Activated naive CD4-positive, alpha-beta T cell treated with anti-CD3 and anti-CD28 coated beads, Interleukin-2, amount 50 U/mL, for 16 hours (primary cell): ENCODE data around the gene USHBP1.
A peak's percentile ranks its signal among the peaks of the same experiment; 100 is the strongest.

Source experiments
- DNase-seq: peaks from one replicate; pipeline ENCODE4 v3.0.0-alpha.2; 2020

USHBP1 gene

DNA sequence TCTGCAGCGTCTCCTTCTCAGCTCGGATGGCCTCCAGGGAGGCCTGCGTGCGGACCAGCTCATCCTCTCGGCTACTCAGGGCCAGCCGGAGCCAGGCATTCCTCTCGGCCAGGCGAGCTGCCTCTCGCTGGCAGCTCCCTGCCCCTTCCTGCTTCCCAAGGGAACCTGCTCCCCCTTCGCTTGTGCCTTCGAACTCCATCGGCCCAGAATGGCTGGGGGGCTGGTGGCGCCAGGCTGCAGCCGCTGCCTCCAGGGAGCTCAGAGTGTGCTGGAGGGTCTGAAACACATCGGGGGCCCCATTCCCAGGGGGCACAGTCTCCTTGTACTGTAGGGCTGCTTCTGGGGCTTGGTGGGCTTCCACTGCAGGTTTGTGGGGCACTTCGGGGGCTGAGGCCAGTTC, 2.0 kb downstream of the USHBP1 start:
- no peak for DNase-seq

DNA sequence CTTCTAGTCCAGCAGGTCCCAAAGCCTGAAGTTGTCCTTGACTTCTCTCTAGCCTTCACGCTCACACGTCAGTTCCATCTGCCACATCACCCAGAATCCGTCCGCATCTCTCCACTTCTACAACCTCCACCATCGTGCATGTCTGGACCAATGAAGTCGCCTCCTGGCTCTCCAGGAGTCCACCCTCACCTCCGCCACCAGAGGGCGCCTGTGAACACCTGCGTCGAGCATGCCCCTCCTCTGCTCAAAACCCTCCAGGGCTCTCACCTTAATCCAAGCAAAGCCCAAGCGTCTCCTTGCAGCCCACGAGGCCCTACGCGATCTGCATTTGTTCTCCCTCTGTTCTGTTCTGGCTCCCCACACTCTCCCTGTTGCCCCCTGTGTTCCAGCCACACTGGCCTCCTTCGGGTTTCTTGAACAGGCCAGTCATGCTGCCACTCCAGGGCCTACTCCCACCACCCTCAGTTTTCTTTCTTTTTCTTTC, 3.7 kb downstream of the USHBP1 start:
- peak; percentile 90 for DNase-seq

DNA sequence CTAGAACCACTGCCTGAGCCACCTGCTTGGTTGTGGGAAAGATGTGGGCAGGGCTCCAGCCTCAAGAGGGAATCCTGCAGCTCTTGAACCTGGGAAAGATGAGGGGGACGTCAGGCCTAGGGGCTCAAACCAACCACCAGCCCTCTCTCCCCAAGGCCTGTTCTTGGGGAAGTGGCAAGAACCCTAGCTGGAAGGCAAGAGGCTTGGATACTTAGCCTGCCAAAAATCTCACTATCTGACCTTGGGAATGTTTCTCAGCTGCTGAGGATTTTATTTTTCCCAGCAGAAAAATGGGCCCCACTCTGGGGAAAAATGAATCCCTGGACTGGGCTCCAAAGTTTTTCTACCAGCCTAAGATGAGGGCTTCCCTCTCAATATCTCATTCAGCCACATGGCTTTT, 4.6 kb downstream of the USHBP1 start:
- DNase-seq, result no peak

DNA sequence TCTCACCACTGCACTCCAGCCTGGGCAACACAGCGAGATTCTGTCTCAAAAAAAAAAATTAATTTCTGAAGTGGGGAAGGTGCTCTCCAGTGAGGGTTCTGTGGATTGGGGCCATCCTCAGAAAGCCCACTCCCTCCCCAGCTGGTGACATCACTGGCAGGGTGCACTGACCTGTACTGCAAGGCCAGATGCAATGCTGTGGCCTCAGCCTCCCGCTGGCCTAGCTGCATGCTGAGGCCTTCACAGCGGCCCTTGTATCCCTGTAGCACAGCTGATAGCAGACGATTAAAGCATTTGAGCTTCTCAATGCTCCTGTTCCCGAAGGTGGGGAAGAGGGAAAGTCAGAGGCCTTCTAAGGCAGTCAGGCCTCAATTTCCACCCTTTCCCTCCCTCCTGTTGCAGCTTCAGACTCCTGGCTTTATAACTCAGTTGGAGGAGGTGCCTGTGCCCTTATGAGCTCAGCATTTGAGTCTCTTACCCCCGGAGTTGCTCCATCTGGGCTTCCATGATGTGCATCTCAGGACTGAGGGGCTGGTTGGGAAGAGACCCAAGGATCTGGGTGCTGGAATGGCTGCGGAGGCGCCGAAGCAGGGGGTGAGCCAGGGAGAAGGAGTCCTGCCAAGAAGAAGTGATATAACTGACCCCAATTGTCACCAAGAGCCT, 5.3 kb downstream of the USHBP1 start:
- no peak for DNase-seq

DNA sequence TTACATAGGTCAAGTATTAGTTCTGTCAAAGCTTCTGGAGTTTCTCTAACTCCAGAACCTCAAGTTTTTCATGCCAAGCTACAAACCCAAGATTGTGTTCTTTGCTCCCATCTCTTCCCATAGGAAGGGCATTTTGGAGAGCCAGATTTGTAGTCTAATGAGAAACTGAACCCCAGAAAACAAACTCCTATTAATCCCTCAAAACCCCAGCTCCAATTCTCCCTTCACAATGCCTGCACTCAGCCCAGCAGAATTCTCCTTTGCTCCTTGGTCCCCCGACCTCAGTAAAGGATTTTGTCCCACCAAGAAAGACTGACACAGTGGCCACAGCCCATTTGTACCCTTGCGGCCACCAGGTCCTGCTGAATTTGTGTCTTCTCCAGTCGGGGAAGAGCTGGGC, 8.4 kb downstream of the USHBP1 start:
- no peak for DNase-seq

DNA sequence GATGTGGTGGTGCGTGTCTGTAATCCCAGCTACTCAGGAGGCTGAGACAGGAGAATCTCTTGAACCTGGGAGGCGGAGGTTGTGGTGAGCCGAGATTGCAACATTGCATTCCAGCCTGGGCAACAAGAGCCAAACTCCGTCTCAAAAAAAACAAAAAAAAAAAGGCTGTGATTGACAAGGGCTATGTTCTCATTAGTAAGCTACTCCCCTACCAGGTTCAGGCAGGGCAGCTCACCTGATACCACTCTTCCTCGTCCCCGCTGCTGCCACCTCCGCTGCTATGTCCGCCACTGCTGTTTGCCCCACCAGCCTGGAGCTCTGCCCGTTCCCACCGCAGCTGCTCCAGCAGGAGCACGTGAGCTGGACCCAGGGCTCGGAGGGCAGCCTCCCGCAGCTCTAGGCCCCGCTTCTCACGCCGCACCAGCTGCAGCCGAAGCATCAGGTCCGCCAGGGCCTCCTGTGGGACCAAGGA, 9.4 kb downstream of the USHBP1 start:
- no peak for DNase-seq

DNA sequence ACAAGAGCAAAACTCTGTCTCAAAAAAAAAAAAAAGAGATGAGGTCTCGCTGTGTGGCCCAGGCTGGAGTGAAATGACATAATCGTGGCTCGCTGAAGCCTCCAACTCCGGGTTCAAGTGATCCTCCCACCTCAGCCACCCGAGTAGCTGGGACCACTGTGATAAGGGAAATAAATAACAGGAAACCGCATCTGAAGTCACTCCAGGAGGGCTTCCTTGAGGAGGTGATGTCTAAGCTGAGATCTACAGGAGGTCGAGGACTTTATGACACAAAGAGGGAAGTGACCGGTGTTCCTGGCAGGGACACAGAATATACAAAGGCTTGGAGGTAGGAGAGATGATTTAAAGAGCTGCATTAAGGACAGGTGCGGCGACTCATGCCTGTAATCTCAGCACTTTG, 9.9 kb downstream of the USHBP1 start:
- no peak for DNase-seq

DNA sequence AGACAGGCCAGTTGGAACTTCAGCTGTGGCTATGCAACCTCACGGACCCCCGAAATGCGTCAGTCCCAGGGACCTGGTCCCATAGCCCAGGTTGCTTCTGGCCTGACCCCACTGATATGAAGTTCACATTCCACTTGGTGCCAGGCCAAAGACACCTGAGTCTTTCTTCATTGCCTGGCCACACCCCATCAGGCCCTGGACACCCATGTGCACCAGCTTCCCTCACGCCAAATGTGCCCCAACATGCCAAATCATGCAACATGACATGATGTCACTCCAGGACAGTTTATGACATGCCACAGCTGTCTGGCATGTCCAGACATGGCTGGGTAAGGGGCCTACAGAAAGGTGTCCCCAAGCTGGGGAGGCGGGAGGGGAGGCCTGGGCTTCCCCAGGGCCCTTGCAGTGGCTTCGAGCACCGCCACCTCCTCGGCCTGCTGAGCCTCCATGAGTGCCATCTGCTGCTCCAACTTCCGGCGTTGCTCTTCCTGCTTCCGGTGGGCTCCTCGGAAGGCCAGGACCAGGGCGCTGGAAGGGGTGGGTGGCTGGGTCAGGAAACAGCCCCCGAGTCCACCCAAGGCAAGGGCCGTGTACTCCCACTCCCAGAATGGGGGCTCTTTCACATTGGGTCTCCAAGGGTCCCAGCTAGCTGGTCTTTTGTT, 14.5 kb downstream of the USHBP1 start:
- DNase-seq, result no peak

DNA sequence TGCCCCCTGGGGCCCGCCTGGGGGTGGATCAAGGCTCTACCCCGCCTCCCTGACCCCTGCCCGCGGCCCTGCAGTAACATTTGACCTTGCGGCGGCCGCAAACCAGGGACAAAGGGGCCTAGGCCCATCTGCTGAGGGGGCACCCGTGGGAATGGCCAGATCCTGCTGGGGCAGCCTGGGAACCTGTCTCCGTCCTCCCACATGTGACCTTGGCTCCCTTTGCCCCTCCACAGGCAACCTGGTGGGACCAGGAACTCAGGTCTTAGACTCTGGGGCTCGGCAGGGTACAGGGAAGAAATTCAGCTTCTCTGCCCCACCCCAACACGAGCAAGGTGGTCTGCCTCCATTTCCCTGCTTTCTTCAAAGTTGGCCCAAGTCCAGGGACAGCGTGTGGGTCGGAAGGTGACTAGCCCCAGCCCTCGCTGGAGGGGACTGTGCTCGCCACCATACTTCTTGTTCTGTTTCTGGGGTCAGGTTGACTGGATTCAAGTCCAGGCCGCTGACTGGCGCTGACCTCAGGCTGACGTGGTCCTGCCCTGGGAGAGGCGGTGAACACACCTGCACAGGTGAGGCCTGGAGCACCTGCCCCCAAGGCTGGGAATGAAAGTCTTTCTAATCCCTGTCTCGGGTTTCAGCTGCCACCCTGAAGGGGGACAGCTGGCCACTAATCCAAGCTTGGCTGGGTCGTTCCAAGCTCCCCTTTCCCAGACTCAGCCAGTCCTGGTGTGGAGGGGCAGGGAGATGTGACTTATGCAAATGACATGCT, 16.4 kb downstream of the USHBP1 start:
- no peak for DNase-seq

DNA sequence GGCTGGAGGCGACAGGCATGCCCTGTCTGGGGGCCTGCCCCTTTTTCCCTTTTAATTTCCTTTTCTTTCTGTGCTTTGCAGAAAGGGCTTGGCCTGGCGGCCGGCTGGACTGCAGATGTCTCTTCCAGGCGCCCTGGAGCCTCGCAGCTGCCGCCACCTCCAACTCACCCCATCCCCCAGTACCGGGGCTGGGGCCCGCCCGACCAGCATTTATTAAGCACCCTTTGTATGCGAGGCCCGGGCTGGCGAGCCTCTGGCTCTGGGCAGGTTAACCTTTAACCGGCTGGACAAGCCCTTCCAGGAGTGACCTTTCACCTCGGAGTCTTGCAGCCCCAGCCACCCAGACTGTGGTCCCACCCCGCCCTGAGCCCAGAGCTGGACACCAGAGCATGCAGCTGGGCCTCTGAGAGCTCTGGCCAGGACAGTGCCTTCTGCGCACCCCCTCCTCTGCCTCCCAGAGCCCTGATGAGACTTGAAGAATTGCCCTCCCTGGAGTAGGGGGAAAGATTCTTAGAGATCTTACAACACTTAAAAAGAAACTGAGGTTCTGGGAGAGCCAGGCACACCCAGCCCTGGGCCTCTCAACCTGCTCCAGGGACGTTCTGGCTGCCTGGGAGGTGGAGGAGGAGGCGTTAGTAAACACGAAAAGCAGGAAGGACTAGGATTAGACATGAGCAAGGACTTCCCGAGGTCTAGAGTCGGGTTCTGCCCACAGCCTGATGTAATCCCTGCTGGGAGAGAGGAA, 17.7 kb downstream of the USHBP1 start:
- no peak for DNase-seq

DNA sequence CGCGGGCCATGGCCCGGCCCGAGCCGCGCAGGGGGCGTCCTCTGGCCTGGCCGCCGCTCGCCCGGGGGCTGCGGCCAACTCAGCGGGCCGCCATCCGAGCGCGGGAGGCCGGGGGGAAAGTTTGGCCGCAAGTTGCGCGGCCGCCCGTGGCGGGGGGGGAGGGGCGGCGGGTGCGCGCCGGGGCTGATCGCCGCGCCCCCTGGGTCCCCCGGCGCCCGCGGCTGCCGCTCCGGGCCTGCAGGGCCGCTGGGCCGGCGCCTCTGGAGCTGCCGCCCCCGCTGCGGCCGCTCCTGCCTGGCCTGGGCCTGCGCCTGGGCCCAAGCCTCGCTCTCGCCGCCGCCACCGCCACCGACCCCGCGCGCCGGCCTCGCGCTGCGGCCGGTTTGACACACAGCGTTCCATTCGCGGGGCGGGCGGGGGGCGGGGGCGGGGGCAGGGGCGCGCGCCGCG, 19.0 kb downstream of the USHBP1 start, which contains the start of gene NR2F6:
Gene NR2F6 (minus strand): TSS at position 385 of the 450 bp plus-strand sequence. CDS start 699 bp downstream, outside the sequence.
- no peak for DNase-seq

DNA sequence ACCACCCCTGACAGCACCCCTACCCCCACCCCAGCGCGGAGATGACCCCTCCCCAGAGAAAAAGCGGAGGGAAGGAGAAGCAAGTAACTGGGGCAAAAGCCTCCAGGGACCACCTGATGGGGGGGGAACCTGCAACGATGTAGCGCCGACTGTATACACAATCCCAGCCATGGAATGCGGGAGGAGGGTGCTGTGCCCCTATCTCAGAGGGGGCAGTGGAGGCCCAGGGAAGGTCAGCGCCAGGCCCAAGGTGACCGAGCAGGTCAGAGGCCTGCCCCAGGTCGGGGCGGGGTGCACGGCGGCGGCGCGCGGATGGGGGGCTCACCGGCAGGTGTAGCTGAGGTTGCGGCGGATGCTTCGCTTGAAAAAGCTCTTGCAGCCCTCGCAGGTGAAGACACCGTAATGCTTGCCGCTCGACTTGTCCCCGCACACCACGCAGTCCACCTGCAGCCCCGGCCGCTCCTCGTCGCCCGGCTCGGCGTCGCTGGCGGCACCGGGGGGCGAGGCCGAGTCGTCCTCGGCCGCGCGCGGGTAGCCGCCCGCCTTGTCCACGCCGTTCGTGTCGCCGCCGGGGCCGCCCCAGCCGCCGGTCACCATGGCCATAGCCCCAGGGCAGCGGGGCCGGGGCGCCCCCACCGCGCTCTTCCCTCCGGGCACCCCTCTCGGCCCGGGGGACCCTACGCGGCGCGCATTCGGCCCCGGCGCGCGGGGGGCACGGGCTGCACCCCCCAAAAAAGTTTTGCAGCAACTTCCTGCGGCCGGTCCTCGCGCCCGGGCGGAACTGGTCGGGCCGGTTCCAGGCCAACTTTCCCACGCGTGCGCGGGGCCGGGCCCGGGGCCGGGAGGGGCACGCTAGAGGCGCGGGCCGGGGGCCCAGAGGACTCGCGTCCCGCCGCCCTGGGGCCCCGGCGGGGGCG, 19.7 kb downstream of the USHBP1 start:
- DNase-seq, result no peak

DNA sequence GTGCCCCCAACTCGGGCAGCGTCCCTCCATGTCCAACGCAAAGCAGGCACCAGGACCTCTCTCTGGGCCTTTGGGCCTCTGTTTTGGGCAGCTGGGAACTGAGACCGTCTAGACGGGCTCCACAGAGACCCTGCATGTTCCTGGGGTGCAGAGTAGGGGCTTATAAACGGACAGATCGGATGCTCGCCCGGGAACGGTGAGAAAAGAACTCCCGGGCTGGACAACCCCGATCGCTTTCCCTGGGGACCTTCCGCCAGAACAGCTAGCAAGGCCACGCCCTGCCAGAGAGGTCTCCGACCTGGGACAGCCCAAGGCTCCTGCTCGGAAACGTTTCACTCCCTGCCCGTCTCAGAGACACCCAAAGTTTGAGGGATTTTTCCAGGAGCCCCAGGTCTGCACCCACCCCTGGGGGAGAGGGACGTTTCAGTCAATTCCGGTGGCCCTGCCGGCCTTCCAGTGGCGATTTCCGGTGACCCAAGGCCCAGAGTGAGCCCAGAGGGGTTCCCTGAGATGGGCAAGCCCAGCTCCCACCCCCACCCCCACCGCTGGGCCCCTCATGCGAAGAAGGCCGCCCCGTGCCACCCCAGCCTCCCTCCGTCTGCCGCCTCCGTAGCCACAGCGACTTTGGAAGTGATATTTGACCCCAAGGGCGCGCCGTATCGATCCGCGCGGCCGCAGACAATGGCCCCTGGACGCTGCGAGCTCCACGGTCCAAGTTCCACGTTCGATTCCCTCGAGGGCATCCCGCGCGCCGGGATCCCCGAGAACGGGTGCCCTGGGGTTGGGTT, 20.5 kb downstream of the USHBP1 start:
- no peak for DNase-seq

DNA sequence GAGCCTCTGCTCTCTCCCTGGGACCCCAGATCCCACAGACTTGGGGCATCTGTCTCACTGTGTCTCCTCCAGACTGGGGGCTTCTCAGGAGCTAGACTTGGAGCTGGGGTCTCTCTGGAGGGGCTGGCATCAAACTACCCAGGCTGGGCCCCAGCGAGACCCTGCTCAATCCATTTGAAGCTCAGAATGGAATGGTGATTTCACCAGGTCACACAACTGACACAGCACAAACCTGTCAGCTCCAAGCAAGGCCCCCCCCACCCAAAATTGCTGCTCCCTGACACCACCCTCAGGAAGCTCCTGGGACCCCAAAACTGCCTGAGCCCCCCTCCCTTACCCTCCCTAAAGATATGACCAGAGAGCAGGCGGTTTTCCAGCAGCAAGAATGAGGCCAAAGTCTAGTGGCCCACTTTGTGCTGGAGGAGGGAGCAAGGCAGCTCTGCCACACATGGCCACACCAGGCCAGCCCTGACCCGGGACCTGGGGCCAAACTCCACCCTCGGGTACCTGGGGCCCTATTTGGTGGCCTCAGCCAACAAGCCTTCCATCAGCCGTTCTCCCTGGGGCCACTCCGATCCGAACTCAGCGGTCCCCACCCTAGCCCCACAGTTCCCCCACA, 21.2 kb downstream of the USHBP1 start:
- no peak for DNase-seq

DNA sequence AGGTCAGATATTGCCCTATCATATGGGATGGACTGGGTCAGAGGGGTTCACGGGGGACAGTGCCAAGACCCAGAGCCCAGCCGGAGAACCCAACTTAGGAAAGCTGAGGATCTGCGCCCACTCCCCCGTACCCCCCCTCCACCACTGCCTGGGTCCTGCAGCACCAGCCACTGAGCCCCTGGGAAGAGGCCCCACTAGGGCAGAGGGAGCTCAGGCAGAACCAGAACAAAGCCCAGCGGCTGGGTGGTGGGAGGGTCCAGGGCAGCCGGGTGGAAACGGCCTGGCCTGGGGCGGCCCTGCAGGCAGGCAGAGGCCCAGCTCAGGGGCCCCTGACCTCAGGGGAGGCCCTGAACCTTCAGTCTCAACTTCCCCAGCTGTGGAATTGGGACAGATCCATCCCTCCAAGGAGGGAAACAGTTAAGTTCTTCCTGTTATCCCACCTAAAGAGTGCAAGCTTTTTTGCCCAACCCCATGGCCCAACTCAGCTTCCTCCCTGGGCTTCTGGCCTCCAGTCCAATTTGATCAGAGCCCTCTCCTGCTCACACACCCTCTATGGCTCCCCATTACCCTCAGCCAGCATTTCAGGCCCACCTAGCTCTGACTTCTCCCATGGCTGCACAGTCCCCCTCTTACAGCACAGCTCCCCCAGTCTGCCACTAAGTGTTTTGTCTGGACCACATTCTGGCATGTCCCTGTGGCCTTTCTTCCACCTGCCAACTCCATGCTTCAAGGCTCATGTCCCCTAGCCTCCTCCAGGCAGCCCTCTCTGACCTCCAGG, 21.9 kb downstream of the USHBP1 start:
- no peak for DNase-seq

DNA sequence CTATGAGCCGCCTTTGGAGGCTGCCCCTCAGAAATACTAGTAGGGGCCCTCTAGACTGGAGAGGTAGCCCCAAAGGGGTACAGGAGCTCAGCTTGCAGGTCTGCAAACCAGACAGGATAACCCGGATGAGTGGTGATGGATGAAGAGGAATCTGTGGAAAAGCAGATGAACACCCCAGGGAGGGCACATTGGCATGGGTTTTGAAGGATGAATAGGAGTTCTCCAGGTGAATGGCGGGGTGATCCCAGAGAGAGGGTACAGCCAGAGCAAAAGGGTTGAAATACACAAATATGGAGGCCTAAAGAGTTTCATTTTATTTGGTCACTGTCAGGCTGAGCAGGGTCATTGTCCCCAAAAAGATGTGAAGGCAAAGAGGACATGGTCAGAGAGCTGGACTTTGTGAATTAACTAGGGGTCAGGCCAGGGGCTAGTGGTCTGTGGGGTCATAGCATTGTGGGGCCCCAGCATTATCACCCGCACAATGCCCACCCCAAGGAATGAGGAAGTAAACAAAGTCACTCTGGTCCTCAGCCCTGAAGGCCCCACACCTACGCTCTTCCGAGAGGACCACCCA, 23.6 kb downstream of the USHBP1 start:
- no peak for DNase-seq

DNA sequence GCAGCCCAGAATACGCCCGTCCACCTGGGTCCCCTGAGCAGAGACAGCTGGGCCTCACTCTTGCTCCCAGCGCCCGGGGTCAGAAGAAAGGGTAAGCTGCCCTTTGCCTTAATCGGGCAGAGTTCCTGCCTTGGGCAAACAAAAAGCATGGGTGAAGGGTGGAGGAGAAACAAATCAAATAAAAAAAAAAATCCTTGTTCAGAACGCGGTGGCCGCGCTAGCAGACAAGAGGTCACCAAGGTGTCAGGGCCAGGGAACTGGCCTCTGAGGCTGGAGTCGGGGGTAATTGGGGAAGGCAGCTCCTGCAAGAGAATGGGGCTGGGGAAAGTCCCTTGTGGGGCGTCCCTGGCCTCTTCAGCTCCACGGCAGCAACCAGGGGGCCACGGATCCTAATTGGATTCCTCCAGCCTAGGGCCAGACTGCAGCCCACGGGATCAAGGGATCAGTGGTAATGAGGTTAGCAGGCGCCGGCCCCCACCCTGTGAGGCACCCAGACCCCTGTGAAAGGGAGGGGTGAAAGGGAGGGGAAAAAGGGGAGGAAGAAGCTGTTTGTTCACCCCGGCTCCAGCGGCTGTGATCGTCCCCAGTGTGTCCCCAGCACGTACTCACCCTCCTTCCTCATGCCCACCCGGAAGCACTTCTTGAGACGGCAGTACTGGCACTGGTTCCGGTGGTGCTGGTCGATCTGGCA, 24.3 kb downstream of the USHBP1 start:
- DNase-seq, result no peak
